Measurements from ENCODE around the gene ACTN3.
"Not testable (repeated sequence)": the region's sequence is repeated elsewhere in the genome, so short reads cannot be mapped to it uniquely, and the experiment has no call there.

GRCh38 chr11:66544952-66545351 is 1.8 kb upstream of the ACTN3 start:
- TF ChIP-seq CTCF, EP300, POLR2A, POLR2AphosphoS5 (IDR thresholded peaks at IDR 0.05): not testable (repeated sequence)

All from sigmoid colon (tissue), 4 donors.